Calu3 (cell line): ENCODE results near the gene GOLGA5. TPM values are rescaled to one million over a fixed set of nuclear protein-coding genes. Genes with fewer than 3 reads are reported as not detected.
"Not testable (repeated sequence)": the region's sequence is repeated elsewhere in the genome, so short reads cannot be mapped to it uniquely, and the experiment has no call there.

Source experiments
- BruUV-seq: library from RNA; stranded (reverse); fragments of 400-500 nt; replicated peaks from 2 replicates; lab custom pipeline; 2021; lab: Mats Ljungman, UMichigan
- CTCF ChIA-PET: fragments of 300-600 bp; sonication (Branson Sonifier 250); formaldehyde crosslinking; loops from one replicate; lab custom pipeline; 2022; ENCODE audit warnings: antibody characterized with exemption; lab: Charles Lee
- DNase-seq: peaks from one replicate; pipeline ENCODE4 v3.0.0; 2022
- H3K27ac Mint-ChIP-seq: one replicate; pipeline ENCODE4 v1.8.0; 2022; ENCODE audit warnings: mixed read lengths; ENCODE audit not compliant: unreplicated experiment
- H3K27me3 Mint-ChIP-seq: one replicate; pipeline ENCODE4 v1.8.0; 2022; ENCODE audit warnings: mixed read lengths; ENCODE audit not compliant: unreplicated experiment
- H3K36me3 Mint-ChIP-seq: one replicate; pipeline ENCODE4 v1.8.0; 2022; ENCODE audit warnings: mild to moderate bottlenecking, moderate library complexity, mixed read lengths; ENCODE audit not compliant: insufficient read depth, unreplicated experiment
- H3K4me1 Mint-ChIP-seq: one replicate; pipeline ENCODE4 v1.8.0; 2022; ENCODE audit warnings: mild to moderate bottlenecking, low read depth, mixed read lengths; ENCODE audit not compliant: unreplicated experiment
- H3K4me3 Mint-ChIP-seq: one replicate; pipeline ENCODE4 v1.8.0; 2022; ENCODE audit warnings: mild to moderate bottlenecking, low read depth, moderate library complexity, mixed read lengths; ENCODE audit not compliant: unreplicated experiment
- H3K9me3 Mint-ChIP-seq: one replicate; pipeline ENCODE4 v1.8.0; 2022; ENCODE audit warnings: low read depth, mixed read lengths; ENCODE audit not compliant: unreplicated experiment
- intact Hi-C: fragments of 100-400 bp; cut with micrococcal nuclease; formaldehyde crosslinking; loops from one replicate; pipeline ENCODE4 v1.10.0; 2022; ENCODE audit not compliant: unreplicated experiment
- total RNA-seq: library from RNA; stranded (reverse); gene quantifications from 2 replicates; pipeline ENCODE4 v1.2.3, GENCODE V29; 2022
- TF ChIP-seq, protein P1 (sequence below): fragments of 200-600 bp; IDR thresholded peaks from one replicate; pipeline ENCODE4 v1.8.0; 2022; ENCODE audit warnings: antibody characterized with exemption; ENCODE audit not compliant: unreplicated experiment

Gene GOLGA5
- total RNA-seq, 1 experiment from 2014 or later = 27.8 TPM

DNA sequence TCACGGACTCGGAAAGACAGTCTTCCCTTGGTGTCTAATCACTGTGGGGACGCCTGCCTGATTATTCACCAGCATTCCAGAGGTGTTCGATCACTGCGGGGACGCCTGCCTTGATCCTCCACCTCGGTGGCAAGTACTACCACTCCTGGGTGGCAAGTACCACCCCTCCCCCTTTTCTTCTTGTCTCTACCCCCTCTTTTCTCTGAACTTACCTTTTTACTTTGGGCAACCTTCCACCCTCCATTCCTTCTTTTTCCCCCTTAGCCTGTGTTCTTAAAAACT is 33.6 kb upstream of the GOLGA5 start:
- TF ChIP-seq, protein P1, sequence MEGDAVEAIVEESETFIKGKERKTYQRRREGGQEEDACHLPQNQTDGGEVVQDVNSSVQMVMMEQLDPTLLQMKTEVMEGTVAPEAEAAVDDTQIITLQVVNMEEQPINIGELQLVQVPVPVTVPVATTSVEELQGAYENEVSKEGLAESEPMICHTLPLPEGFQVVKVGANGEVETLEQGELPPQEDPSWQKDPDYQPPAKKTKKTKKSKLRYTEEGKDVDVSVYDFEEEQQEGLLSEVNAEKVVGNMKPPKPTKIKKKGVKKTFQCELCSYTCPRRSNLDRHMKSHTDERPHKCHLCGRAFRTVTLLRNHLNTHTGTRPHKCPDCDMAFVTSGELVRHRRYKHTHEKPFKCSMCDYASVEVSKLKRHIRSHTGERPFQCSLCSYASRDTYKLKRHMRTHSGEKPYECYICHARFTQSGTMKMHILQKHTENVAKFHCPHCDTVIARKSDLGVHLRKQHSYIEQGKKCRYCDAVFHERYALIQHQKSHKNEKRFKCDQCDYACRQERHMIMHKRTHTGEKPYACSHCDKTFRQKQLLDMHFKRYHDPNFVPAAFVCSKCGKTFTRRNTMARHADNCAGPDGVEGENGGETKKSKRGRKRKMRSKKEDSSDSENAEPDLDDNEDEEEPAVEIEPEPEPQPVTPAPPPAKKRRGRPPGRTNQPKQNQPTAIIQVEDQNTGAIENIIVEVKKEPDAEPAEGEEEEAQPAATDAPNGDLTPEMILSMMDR = no peak
- H3K4me3 Mint-ChIP-seq = peak overlapping the region; percentile 51
- H3K27ac Mint-ChIP-seq = peak overlapping the region; percentile 25
- H3K36me3 Mint-ChIP-seq = peaks cover 7% of the 10 kb centered on the region
- DNase-seq = peak; percentile 46
- BruUV-seq = no TSS peak
- intact Hi-C loops = no loop called here
- H3K27me3 Mint-ChIP-seq = no peaks in the 10 kb centered on the region
- H3K9me3 Mint-ChIP-seq = peaks cover 2% of the 10 kb centered on the region
- H3K4me1 Mint-ChIP-seq = peaks cover 30% of the 10 kb centered on the region
- CTCF ChIA-PET = no interaction called here

DNA sequence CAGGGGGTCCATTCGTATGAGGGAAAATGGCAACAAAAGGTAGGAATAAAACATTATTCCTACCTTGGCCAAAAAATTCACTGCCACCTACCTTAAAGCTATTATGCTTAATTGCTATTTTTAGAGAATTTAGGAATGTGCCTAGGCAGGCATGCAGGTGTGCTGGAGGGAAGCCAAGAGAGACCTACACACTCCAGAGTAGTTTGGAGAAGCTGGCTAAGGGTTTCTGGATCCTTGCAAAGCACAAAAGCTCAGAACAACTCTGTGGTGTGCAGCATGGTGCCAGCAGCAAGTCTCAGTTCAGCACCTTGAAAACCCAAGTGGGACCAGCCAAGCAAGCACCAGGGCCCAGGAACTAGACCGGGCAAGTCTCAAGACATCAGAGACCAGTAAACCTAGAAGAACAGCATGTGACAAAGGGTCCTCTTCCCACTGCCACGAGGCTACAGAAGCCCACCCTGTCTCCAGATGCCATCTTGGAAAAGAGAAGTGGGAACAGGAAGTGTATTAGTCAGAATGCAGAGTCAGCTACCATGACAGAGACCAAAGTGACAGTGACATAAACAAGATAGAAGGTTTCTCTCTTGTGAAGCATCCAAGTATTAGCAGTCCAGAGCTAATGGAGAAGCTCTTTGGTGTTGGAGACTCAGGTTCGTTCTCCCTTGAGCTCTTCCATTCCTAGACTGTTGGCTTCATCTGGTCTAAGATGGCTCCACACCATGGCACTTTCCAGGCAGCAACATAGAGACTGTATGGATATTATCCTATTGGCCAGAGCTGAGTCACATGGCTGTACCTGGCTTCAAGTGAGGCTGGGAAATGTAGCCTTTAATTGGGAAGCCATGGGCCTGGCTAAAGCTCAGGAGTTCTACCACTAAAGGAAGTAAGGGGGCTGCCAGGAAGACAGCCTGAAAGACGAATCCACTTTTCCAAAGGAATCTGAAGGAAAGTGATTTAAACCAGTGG is 30.2 kb upstream of the GOLGA5 start:
- H3K27me3 Mint-ChIP-seq, BruUV-seq, H3K36me3 Mint-ChIP-seq: not testable (repeated sequence)

GRCh38 chr14:92768236-92768635 is 25.9 kb upstream of the GOLGA5 start:
- BruUV-seq, H3K9me3 Mint-ChIP-seq, H3K4me1 Mint-ChIP-seq, DNase-seq, intact Hi-C loops, H3K27ac Mint-ChIP-seq, H3K4me3 Mint-ChIP-seq, H3K27me3 Mint-ChIP-seq, H3K36me3 Mint-ChIP-seq: not testable (repeated sequence)
- CTCF ChIA-PET = interaction anchor here (0.6 kb wide), 1 partner anchor 9 kb away, joined by 3 read pairs; no protein-coding TSS in a partner anchor

More for the DNA sequence above, 30.2 kb upstream of the GOLGA5 start:
- H3K27ac Mint-ChIP-seq, CTCF ChIA-PET, intact Hi-C loops, H3K4me3 Mint-ChIP-seq, DNase-seq, H3K9me3 Mint-ChIP-seq: not testable (repeated sequence)
- peaks cover 24% of the 10 kb centered on the region for H3K4me1 Mint-ChIP-seq

DNA sequence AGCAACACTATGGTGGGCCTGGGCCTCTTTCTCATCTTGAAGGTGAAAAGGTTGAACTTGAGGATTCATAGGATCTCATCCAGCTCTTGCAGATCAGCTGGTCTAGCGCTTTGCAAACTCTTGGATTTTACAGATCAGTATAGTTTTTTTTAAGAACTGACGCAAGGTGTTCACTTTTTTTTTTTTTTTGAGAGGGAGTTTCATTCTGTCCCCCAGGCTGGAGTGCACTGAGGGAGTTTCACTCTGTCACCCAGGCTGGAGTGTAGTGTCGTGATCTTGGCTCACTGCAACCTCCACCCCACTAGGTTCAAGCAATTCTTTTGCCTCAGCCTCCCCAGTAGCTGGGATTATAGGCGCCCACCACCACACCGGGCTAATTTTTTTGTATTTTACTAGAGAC is 25.3 kb upstream of the GOLGA5 start:
- CTCF ChIA-PET = no interaction called here
- intact Hi-C loops = no loop called here

DNA sequence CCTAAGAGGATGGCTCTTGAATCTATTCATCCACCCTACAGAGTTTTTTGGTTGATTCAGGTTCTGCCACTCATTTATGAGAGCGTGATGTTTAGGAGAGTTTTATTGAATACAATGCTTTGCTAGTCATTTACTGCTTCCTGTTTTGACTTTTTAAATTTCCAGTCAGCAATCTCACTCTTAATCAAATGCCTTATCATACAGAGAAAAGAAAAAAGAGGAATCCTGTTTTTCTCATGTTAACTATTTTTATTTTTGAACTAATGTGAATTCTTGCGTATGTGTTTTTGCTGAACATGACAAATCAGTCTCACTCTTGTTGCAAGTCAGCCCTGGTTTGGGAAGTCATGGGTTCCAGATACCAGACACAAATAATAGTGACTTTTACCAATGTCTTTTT is 23.6 kb upstream of the GOLGA5 start:
- TF ChIP-seq, protein P1 = no peak
- Mint-ChIP-seq H3K27ac (no peak overlapping the region), H3K4me3 (no peak overlapping the region), H3K27me3 (peaks cover 8% of the 10 kb centered on the region), H3K4me1 (no peaks in the 10 kb centered on the region), H3K9me3 (no peaks in the 10 kb centered on the region), H3K36me3 (no peaks in the 10 kb centered on the region)
- no TSS peak for BruUV-seq
- intact Hi-C loops = no loop called here
- DNase-seq = no peak
- CTCF ChIA-PET = no interaction called here

More for the DNA sequence above, 25.3 kb upstream of the GOLGA5 start:
- no peak for DNase-seq
- H3K27me3 Mint-ChIP-seq = peaks cover 8% of the 10 kb centered on the region
- H3K4me3 Mint-ChIP-seq = no peak overlapping the region
- TF ChIP-seq, protein P1 = no peak
- no peaks in the 10 kb centered on the region for H3K36me3 Mint-ChIP-seq
- BruUV-seq = no TSS peak
- H3K9me3 Mint-ChIP-seq = no peaks in the 10 kb centered on the region
- no peak overlapping the region for H3K27ac Mint-ChIP-seq
- no peaks in the 10 kb centered on the region for H3K4me1 Mint-ChIP-seq
